Measurements from ENCODE around the gene INTS14. TPM values are rescaled to one million over a fixed set of nuclear protein-coding genes. Genes with fewer than 3 reads are reported as not detected.

The INTS14 gene
- total RNA-seq, 1 donor from 2014 or later: 24.4 TPM

GRCh38 chr15:65576664-65577063 lies 34.3 kb downstream of the INTS14 start:
- no peak for TF ChIP-seq EZH2 (IDR thresholded peaks at IDR 0.05; ENCODE audit: insufficient read depth, low read length)
- TF ChIP-seq CTCF (IDR thresholded peaks at IDR 0.05; ENCODE audit: insufficient read depth, low read depth, low read length): no peak
- H3K27ac Mint-ChIP-seq (ENCODE audit: unreplicated experiment): peak overlapping the region; percentile 3
- H2AFZ ChIP-seq (ENCODE audit: low read depth, low read length): no peak overlapping the region
- no peak overlapping the region for H3K9ac ChIP-seq (ENCODE audit: low read length)
- peaks cover 31% of the 10 kb centered on the region for H3K4me1 ChIP-seq (ENCODE audit: insufficient read depth, low read length)
- H3K9me3 ChIP-seq (ENCODE audit: insufficient read depth, low read depth, low read length): no peaks in the 10 kb centered on the region
- DNase-seq (ENCODE audit: low read depth): peak; percentile 89
- no peaks in the 10 kb centered on the region for H3K27me3 ChIP-seq (ENCODE audit: insufficient read depth, low read length)
- H3K9me3 Mint-ChIP-seq (ENCODE audit: unreplicated experiment): no peaks in the 10 kb centered on the region
- H3K36me3 Mint-ChIP-seq (ENCODE audit: low read depth, unreplicated experiment): peaks cover 12% of the 10 kb centered on the region
- peak; percentile 72 for FAIRE-seq
- H3K27me3 Mint-ChIP-seq (ENCODE audit: low read depth, unreplicated experiment): no peaks in the 10 kb centered on the region
- no peaks in the 10 kb centered on the region for H3K79me2 ChIP-seq (ENCODE audit: insufficient read depth, low read length)
- peaks cover 3% of the 10 kb centered on the region for H4K20me1 ChIP-seq (ENCODE audit: insufficient read depth, low read length)
- H3K4me3 ChIP-seq (ENCODE audit: insufficient read depth, low read depth, low read length): no peak overlapping the region
- H3K36me3 ChIP-seq (ENCODE audit: insufficient read depth, low read length): peaks cover 34% of the 10 kb centered on the region
- H3K27ac ChIP-seq (ENCODE audit: low read depth, low read length): peak overlapping the region; percentile 53
- H3K4me3 Mint-ChIP-seq (ENCODE audit: unreplicated experiment): peak overlapping the region; percentile 55
- H3K4me1 Mint-ChIP-seq (ENCODE audit: low read depth, unreplicated experiment): peaks cover 40% of the 10 kb centered on the region
- H3K4me2 ChIP-seq (ENCODE audit: low read length): peak overlapping the region; percentile 48

GRCh38 chr15:65571971-65572370 lies 39.0 kb downstream of the INTS14 start:
- Histone ChIP-seq H3K36me3 (ENCODE audit: insufficient read depth, low read length) (peaks cover 36% of the 10 kb centered on the region), H3K4me3 (ENCODE audit: insufficient read depth, low read depth, low read length) (no peak overlapping the region), H3K27me3 (ENCODE audit: insufficient read depth, low read length) (no peaks in the 10 kb centered on the region), H3K4me1 (ENCODE audit: insufficient read depth, low read length) (peaks cover 11% of the 10 kb centered on the region), H3K79me2 (ENCODE audit: insufficient read depth, low read length) (no peaks in the 10 kb centered on the region), H3K27ac (ENCODE audit: low read depth, low read length) (no peak overlapping the region), H4K20me1 (ENCODE audit: insufficient read depth, low read length) (peaks cover 3% of the 10 kb centered on the region), H3K9ac (ENCODE audit: low read length) (no peak overlapping the region), H2AFZ (ENCODE audit: low read depth, low read length) (no peak overlapping the region), H3K9me3 (ENCODE audit: insufficient read depth, low read depth, low read length) (no peaks in the 10 kb centered on the region), H3K4me2 (ENCODE audit: low read length) (no peak overlapping the region)
- H3K27ac Mint-ChIP-seq (ENCODE audit: unreplicated experiment): no peak overlapping the region
- peaks cover 17% of the 10 kb centered on the region for H3K36me3 Mint-ChIP-seq (ENCODE audit: low read depth, unreplicated experiment)
- DNase-seq (ENCODE audit: low read depth): no peak
- no peak overlapping the region for H3K4me3 Mint-ChIP-seq (ENCODE audit: unreplicated experiment)
- no peak for TF ChIP-seq CTCF (IDR thresholded peaks at IDR 0.05; ENCODE audit: insufficient read depth, low read depth, low read length)
- no peaks in the 10 kb centered on the region for H3K27me3 Mint-ChIP-seq (ENCODE audit: low read depth, unreplicated experiment)
- no peaks in the 10 kb centered on the region for H3K9me3 Mint-ChIP-seq (ENCODE audit: unreplicated experiment)
- peaks cover 7% of the 10 kb centered on the region for H3K4me1 Mint-ChIP-seq (ENCODE audit: low read depth, unreplicated experiment)
- FAIRE-seq: no peak

DNA sequence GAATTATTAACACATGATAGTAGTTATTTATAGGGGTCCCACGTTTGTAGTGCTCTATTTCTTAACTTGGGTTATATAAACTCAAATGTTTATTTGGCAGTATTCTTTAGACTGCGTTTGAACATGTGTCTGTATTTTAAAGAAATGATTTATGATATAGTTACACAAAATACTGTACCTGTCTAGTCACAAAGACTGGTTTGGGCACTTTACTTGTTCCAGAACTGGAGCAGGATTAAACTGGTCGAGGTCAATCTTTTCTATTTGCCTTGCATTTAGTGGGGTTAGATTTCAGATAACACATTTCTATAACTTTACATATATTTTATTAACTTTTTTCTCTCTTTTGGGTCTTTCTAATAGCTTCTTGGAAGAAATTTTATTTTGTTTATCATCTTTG lies 41.2 kb downstream of the INTS14 start:
- Histone ChIP-seq H3K9ac (ENCODE audit: low read length) (no peak overlapping the region), H3K9me3 (ENCODE audit: insufficient read depth, low read depth, low read length) (no peaks in the 10 kb centered on the region), H3K4me1 (ENCODE audit: insufficient read depth, low read length) (no peaks in the 10 kb centered on the region), H3K36me3 (ENCODE audit: insufficient read depth, low read length) (peaks cover 39% of the 10 kb centered on the region), H3K27me3 (ENCODE audit: insufficient read depth, low read length) (no peaks in the 10 kb centered on the region), H2AFZ (ENCODE audit: low read depth, low read length) (no peak overlapping the region), H3K4me3 (ENCODE audit: insufficient read depth, low read depth, low read length) (no peak overlapping the region), H4K20me1 (ENCODE audit: insufficient read depth, low read length) (no peaks in the 10 kb centered on the region), H3K4me2 (ENCODE audit: low read length) (no peak overlapping the region), H3K27ac (ENCODE audit: low read depth, low read length) (no peak overlapping the region), H3K79me2 (ENCODE audit: insufficient read depth, low read length) (no peaks in the 10 kb centered on the region)
- Mint-ChIP-seq H3K27ac (ENCODE audit: unreplicated experiment) (no peak overlapping the region), H3K27me3 (ENCODE audit: low read depth, unreplicated experiment) (no peaks in the 10 kb centered on the region), H3K36me3 (ENCODE audit: low read depth, unreplicated experiment) (peaks cover 32% of the 10 kb centered on the region), H3K4me1 (ENCODE audit: low read depth, unreplicated experiment) (no peaks in the 10 kb centered on the region), H3K9me3 (ENCODE audit: unreplicated experiment) (no peaks in the 10 kb centered on the region), H3K4me3 (ENCODE audit: unreplicated experiment) (no peak overlapping the region)
- no peak for TF ChIP-seq CTCF (IDR thresholded peaks at IDR 0.05; ENCODE audit: insufficient read depth, low read depth, low read length)
- no peak for TF ChIP-seq EZH2 (IDR thresholded peaks at IDR 0.05; ENCODE audit: insufficient read depth, low read length)
- FAIRE-seq (no peak), DNase-seq (ENCODE audit: low read depth) (no peak)
